HCT116 (cell line): ENCODE results near the gene TINCR. TPM values are rescaled to one million over a fixed set of nuclear protein-coding genes. Genes with fewer than 3 reads are reported as not detected.

ENCODE experiments used
- ATAC-seq: fragments of 200-7000 bp; cut with Tn5 transposase; 2 replicates; pipeline ENCODE4 v1.9.1; 2020; ENCODE audit warnings: mild to moderate bottlenecking, moderate library complexity
- BruUV-seq: library from RNA; stranded (reverse); fragments of 400-500 nt; replicated peaks from 2 replicates; lab custom pipeline; 2021; lab: Mats Ljungman, UMichigan
- CTCF ChIA-PET: fragments of 300-600 bp; sonication (Branson Sonifier 250); formaldehyde crosslinking; loops from one replicate; lab custom pipeline; 2021; ENCODE audit warnings: antibody characterized with exemption; lab: Charles Lee
- POLR2A ChIA-PET: fragments of 300-600, 350-600 bp; sonication (Branson Sonifier 250); formaldehyde crosslinking; loops from one replicate; lab custom pipeline; 2021; ENCODE audit warnings: antibody characterized with exemption; lab: Charles Lee
- RAD21 ChIA-PET, 2 experiments: fragments of 300-600 bp; sonication (Branson Sonifier 250); formaldehyde crosslinking; loops; one replicate each; lab custom pipeline; 2023; ENCODE audit warnings: low total read pairs in 2 of 2; ENCODE audit not compliant: uncharacterized antibody in 2 of 2, unreplicated experiment in 2 of 2, low non-redundant PET in 1 of 2; lab: Charles Lee
- DNase-seq: peaks from one replicate; pipeline ENCODE4 v3.0.0-alpha.2; 2010; ENCODE audit warnings: low read depth, low spot score
- H2AFZ ChIP-seq: fragments of 200-600 bp; shearing (Covaris generic), sonication (generic); 2 replicates; pipeline ENCODE4 v1.6.1; 2017; ENCODE audit warnings: low read depth, mixed run types, mixed read lengths, antibody characterized with exemption, low read length; ENCODE audit not compliant: poor library complexity, severe bottlenecking
- H3K27ac ChIP-seq: 2 replicates; pipeline ENCODE4 v1.5.1; 2012; ENCODE audit warnings: low read depth, low read length
- H3K27me3 ChIP-seq: fragments of 200-600 bp; sonication (generic); 2 replicates; pipeline ENCODE4 v1.6.1; 2016; ENCODE audit warnings: mixed run types, low read length, mixed read lengths; ENCODE audit not compliant: insufficient read depth
- H3K36me3 ChIP-seq, 2 experiments: fragments of 200-500 bp in 1 of 2; fragments of 200-600 bp in 1 of 2; sonication (Bioruptor generic) in 1 of 2; sonication (generic) in 1 of 2; 2 replicates each; pipeline versions ENCODE4 v1.5.1 to v1.6.1; 2014 to 2016; ENCODE audit warnings: low read length in 2 of 2, inconsistent platforms in 1 of 2, mixed read lengths in 1 of 2, mixed run types in 1 of 2; ENCODE audit not compliant: insufficient read depth in 2 of 2, control insufficient read depth in 1 of 2
- H3K4me1 ChIP-seq, 2 experiments: fragments of 200-600 bp in 1 of 2; sonication (generic) in 1 of 2; 2 replicates each; pipeline versions ENCODE4 v1.5.1 to v1.6.1; 2012 to 2017; ENCODE audit warnings: low read length in 2 of 2, inconsistent platforms in 1 of 2, mild to moderate bottlenecking in 1 of 2, mixed read lengths in 1 of 2, mixed run types in 1 of 2, moderate library complexity in 1 of 2; ENCODE audit not compliant: insufficient read depth in 2 of 2, control insufficient read depth in 1 of 2
- H3K4me2 ChIP-seq: fragments of 200-600 bp; sonication (generic); 2 replicates; pipeline ENCODE4 v1.6.1; 2017; ENCODE audit warnings: mixed run types, low read length, mixed read lengths
- H3K4me3 ChIP-seq, 2 experiments: fragments of 200-600 bp in 1 of 2; sonication (generic) in 1 of 2; replicated peaks in 1 of 2; 2 replicates each; pipeline ENCODE4 v1.5.1; 2011 to 2016; ENCODE audit warnings: low read length in 2 of 2, control low read depth in 1 of 2, low read depth in 1 of 2, mild to moderate bottlenecking in 1 of 2, mixed read lengths in 1 of 2, mixed run types in 1 of 2
- H3K79me2 ChIP-seq: fragments of 200-600 bp; sonication (generic); 2 replicates; pipeline ENCODE4 v1.6.1; 2017; ENCODE audit warnings: mild to moderate bottlenecking, mixed run types, low read length, moderate library complexity, mixed read lengths; ENCODE audit not compliant: insufficient read depth
- H3K9ac ChIP-seq: fragments of 200-600 bp; sonication (generic); 2 replicates; pipeline ENCODE4 v1.6.1; 2016; ENCODE audit warnings: low read length, mixed read lengths
- H3K9me2 ChIP-seq: fragments of 200-600 bp; sonication (generic), shearing (Covaris generic); 2 replicates; pipeline ENCODE4 v1.6.1; 2017; ENCODE audit warnings: mixed run types, mild to moderate bottlenecking, moderate library complexity; ENCODE audit not compliant: insufficient read depth
- H3K9me3 ChIP-seq, 2 experiments: fragments of 200-500 bp in 1 of 2; fragments of 200-600 bp in 1 of 2; sonication (Bioruptor generic) in 1 of 2; sonication (generic) in 1 of 2; 2 replicates each; pipeline ENCODE4 v1.6.1; 2014 to 2017; ENCODE audit warnings: low read length in 2 of 2, mixed read lengths in 2 of 2, inconsistent platforms in 1 of 2, low read depth in 1 of 2, mild to moderate bottlenecking in 1 of 2, mixed run types in 1 of 2, moderate library complexity in 1 of 2; ENCODE audit not compliant: control insufficient read depth in 1 of 2, insufficient read depth in 1 of 2
- H4K20me1 ChIP-seq: fragments of 200-600 bp; sonication (generic), shearing (Covaris generic); 2 replicates; pipeline ENCODE4 v1.6.1; 2017; ENCODE audit warnings: mixed run types, mild to moderate bottlenecking, moderate library complexity; ENCODE audit not compliant: insufficient read depth
- ATF3 ChIP-seq: IDR thresholded peaks from 2 replicates; pipeline ENCODE4 v1.6.1; 2012
- CBX3 ChIP-seq: IDR thresholded peaks from 2 replicates; pipeline ENCODE4 v1.6.1; 2012; ENCODE audit warnings: low read depth
- CEBPB ChIP-seq: IDR thresholded peaks from 2 replicates; pipeline ENCODE4 v1.6.1; 2012; ENCODE audit warnings: low read depth
- EGR1 ChIP-seq: IDR thresholded peaks from 2 replicates; pipeline ENCODE4 v1.6.1; 2012; ENCODE audit warnings: low read depth
- EZH2 ChIP-seq: fragments of 200-600 bp; sonication (generic); IDR thresholded peaks from 2 replicates; pipeline ENCODE4 v1.6.1; 2017; ENCODE audit warnings: antibody characterized with exemption, mixed run types
- EZH2phosphoT487 ChIP-seq: fragments of 200-600 bp; IDR thresholded peaks from 2 replicates; pipeline ENCODE4 v1.6.1; 2018; ENCODE audit warnings: antibody characterized with exemption, borderline replicate concordance
- FOSL1 ChIP-seq: IDR thresholded peaks from 2 replicates; pipeline ENCODE4 v1.6.1; 2012; ENCODE audit warnings: low read depth
- MAX ChIP-seq: IDR thresholded peaks from 2 replicates; pipeline ENCODE4 v1.6.1; 2012
- POLR2A ChIP-seq: IDR thresholded peaks from 2 replicates; pipeline ENCODE4 v1.7.0; 2011; ENCODE audit warnings: borderline replicate concordance; ENCODE audit not compliant: insufficient read depth, insufficient read length; ENCODE audit errors: extremely low read depth
- RAD21 ChIP-seq: IDR thresholded peaks from 2 replicates; pipeline ENCODE4 v1.6.1; 2012; ENCODE audit warnings: low read depth, mild to moderate bottlenecking
- REST ChIP-seq: IDR thresholded peaks from 2 replicates; pipeline ENCODE4 v1.6.1; 2012; ENCODE audit warnings: low read depth
- SIN3A ChIP-seq: IDR thresholded peaks from 2 replicates; pipeline ENCODE4 v1.6.1; 2012; ENCODE audit warnings: low read depth
- SRF ChIP-seq: IDR thresholded peaks from 2 replicates; pipeline ENCODE4 v1.6.1; 2012; ENCODE audit warnings: low read depth
- TCF7L2 ChIP-seq: IDR thresholded peaks from 2 replicates; pipeline ENCODE4 v1.7.0; 2011; ENCODE audit warnings: borderline replicate concordance, inconsistent platforms; ENCODE audit not compliant: insufficient read depth, insufficient read length; ENCODE audit errors: extremely low read depth
- YY1 ChIP-seq: IDR thresholded peaks from 2 replicates; pipeline ENCODE4 v1.6.1; 2011; ENCODE audit warnings: low read length, low read depth, moderate library complexity, mild to moderate bottlenecking; ENCODE audit not compliant: insufficient replicate concordance; ENCODE audit errors: extremely low read depth
- ZBTB33 ChIP-seq: IDR thresholded peaks from 2 replicates; pipeline ENCODE4 v1.6.1; 2011; ENCODE audit warnings: mild to moderate bottlenecking, low read length, moderate library complexity; ENCODE audit not compliant: insufficient replicate concordance; ENCODE audit errors: extremely low read depth
- ZFX ChIP-seq: fragments of 450-650 bp; IDR thresholded peaks from 2 replicates; pipeline ENCODE4 v1.6.1; 2017
- ZNF274 ChIP-seq: fragments of 200-500 bp; sonication (Bioruptor generic); IDR thresholded peaks from 2 replicates; pipeline ENCODE4 v1.6.1; 2014; ENCODE audit warnings: mild to moderate bottlenecking, low read depth, low read length, inconsistent platforms
- intact Hi-C: fragments of 100-400 bp; cut with micrococcal nuclease; formaldehyde crosslinking; loops from 2 replicates; pipeline ENCODE4 v1.10.0; 2022
- total RNA-seq: library from RNA; stranded (reverse); gene quantifications from one replicate; pipeline ENCODE4 v1.2.1, GENCODE V29; 2021; ENCODE audit not compliant: unreplicated experiment

TINCR gene
- total RNA-seq, 1 experiment from 2014 or later: 6.1 TPM

GRCh38 chr19:5594521-5594950 lies 26.8 kb upstream of the TINCR start:
- no TSS peak for BruUV-seq
- Histone ChIP-seq H3K9me2 (no peaks in the 10 kb centered on the region), H3K27me3 (no peaks in the 10 kb centered on the region), H3K4me2 (no peak overlapping the region), H3K79me2 (peaks cover 36% of the 10 kb centered on the region; the same call in 1 of the 2 replicates), H3K9ac (no peak overlapping the region), H4K20me1 (no peaks in the 10 kb centered on the region), H3K9me3 (no peaks in the 10 kb centered on the region), H3K4me1 (no peaks in the 10 kb centered on the region), H3K27ac (no peak overlapping the region), H3K4me3 (no peak overlapping the region), H2AFZ (no peak overlapping the region), H3K36me3 (peaks cover 73 to 77% of the 10 kb centered on the region in 2 experiments; a peak in 3 of 4 replicates)
- ChIA-PET POLR2A (no interaction called here), RAD21 (no interaction called here), CTCF (no interaction called here)
- intact Hi-C loops: no loop called here
- TF ChIP-seq ATF3: no peak
- TF ChIP-seq ZBTB33: no peak
- no peak for TF ChIP-seq EZH2phosphoT487
- no peak for TF ChIP-seq CBX3
- TF ChIP-seq EZH2: no peak
- no peak for TF ChIP-seq YY1
- TF ChIP-seq CEBPB: no peak
- no peak for TF ChIP-seq SIN3A
- TF ChIP-seq SRF: no peak
- TF ChIP-seq ZNF274: no peak
- no peak for TF ChIP-seq EGR1
- no peak for TF ChIP-seq MAX
- TF ChIP-seq REST: no peak
- TF ChIP-seq ZFX: no peak
- TF ChIP-seq RAD21: no peak
- TF ChIP-seq TCF7L2: no peak
- TF ChIP-seq FOSL1: no peak
- TF ChIP-seq POLR2A: no peak
- no peak for ATAC-seq
- no peak for DNase-seq
